Stomach (tissue), 4 donors: ENCODE results near the gene FBXO46.

Source experiments
- POLR2A ChIP-seq, 4 donors: fragments of 450-650 bp; IDR thresholded peaks; one replicate each; pipeline ENCODE4 v1.6.1; 2016; ENCODE audit warnings: antibody characterized with exemption in 4 of 4, control low read depth in 2 of 4, mild to moderate bottlenecking in 1 of 4, moderate library complexity in 1 of 4
- TF ChIP-seq, protein P1 (sequence below), 7 experiments: fragments of 450-650 bp in 4 of 7; fragments of 200-600 bp in 3 of 7; sonication (generic) in 3 of 7; IDR thresholded peaks; one replicate each; pipeline ENCODE4 v1.5.1; 2016 to 2019; ENCODE audit warnings: antibody characterized with exemption in 7 of 7, control low read depth in 2 of 7, mild to moderate bottlenecking in 1 of 7

DNA sequence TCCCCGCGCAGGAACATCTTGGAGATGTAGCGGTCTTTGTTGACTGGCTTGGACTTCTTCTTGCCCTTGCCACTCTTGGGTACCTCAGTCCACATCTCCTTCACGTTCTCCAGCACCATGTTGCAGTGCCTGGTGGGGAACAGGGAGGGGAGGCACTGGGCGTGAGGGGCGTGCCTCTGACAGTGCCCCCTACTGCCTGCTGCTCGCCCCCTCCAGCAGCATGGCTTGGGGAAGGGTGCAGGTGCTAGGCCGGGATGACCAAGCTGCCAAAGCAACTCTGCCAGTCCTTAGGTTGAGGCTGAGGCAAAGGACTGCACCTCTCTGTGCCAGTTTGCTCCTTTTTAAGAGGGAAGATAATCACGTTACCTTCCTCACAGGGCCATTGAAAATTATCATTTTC, 43.1 kb downstream of the FBXO46 start:
- TF ChIP-seq, protein P1, sequence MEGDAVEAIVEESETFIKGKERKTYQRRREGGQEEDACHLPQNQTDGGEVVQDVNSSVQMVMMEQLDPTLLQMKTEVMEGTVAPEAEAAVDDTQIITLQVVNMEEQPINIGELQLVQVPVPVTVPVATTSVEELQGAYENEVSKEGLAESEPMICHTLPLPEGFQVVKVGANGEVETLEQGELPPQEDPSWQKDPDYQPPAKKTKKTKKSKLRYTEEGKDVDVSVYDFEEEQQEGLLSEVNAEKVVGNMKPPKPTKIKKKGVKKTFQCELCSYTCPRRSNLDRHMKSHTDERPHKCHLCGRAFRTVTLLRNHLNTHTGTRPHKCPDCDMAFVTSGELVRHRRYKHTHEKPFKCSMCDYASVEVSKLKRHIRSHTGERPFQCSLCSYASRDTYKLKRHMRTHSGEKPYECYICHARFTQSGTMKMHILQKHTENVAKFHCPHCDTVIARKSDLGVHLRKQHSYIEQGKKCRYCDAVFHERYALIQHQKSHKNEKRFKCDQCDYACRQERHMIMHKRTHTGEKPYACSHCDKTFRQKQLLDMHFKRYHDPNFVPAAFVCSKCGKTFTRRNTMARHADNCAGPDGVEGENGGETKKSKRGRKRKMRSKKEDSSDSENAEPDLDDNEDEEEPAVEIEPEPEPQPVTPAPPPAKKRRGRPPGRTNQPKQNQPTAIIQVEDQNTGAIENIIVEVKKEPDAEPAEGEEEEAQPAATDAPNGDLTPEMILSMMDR (IDR thresholded peaks at IDR 0.05), result no peak
- TF ChIP-seq POLR2A (IDR thresholded peaks at IDR 0.05), result no peak
